GM23338 (cell line): ENCODE measurements around the gene FUT8. TPM values are rescaled to one million over a fixed set of nuclear protein-coding genes. Genes with fewer than 3 reads are reported as not detected.

Source experiments
- ATAC-seq: fragments of 200-7000 bp; cut with Tn5 transposase; 3 replicates; pipeline ENCODE4 v1.9.1; 2020
- DNase-seq: peaks from one replicate; pipeline ENCODE4 v3.0.0-alpha.2; 2015; ENCODE audit warnings: low spot score
- H2AFZ ChIP-seq: fragments of 200-600 bp; sonication (generic); 2 replicates; pipeline ENCODE4 v1.8.0; 2016; ENCODE audit warnings: antibody characterized with exemption, mild to moderate bottlenecking, moderate library complexity
- H3F3A ChIP-seq: fragments of 200-600 bp; sonication (generic); replicated peaks from 2 replicates; pipeline ENCODE4 v1.8.0; 2017; ENCODE audit warnings: antibody characterized with exemption, mixed run types, low read depth
- H3K27ac ChIP-seq: fragments of 200-600 bp; sonication (generic); 2 replicates; pipeline ENCODE4 v1.6.1; 2016; ENCODE audit warnings: low read depth
- H3K27me3 ChIP-seq: fragments of 200-600 bp; sonication (generic); 2 replicates; pipeline ENCODE4 v1.8.0; 2016; ENCODE audit warnings: mild to moderate bottlenecking, mixed run types, moderate library complexity; ENCODE audit not compliant: insufficient read depth
- H3K36me3 ChIP-seq: fragments of 200-600 bp; sonication (generic); 2 replicates; pipeline ENCODE4 v1.8.0; 2016; ENCODE audit warnings: mild to moderate bottlenecking; ENCODE audit not compliant: insufficient read depth
- H3K4me1 ChIP-seq: fragments of 200-600 bp; sonication (generic); 2 replicates; pipeline ENCODE4 v1.8.0; 2016; ENCODE audit warnings: mild to moderate bottlenecking, moderate library complexity; ENCODE audit not compliant: insufficient read depth
- H3K4me2 ChIP-seq: fragments of 200-600 bp; sonication (generic); 2 replicates; pipeline ENCODE4 v1.7.1; 2017; ENCODE audit warnings: mixed run types
- H3K4me3 ChIP-seq: fragments of 200-600 bp; sonication (generic); 2 replicates; pipeline ENCODE4 v1.6.1; 2016; ENCODE audit warnings: mixed run types
- H3K79me2 ChIP-seq: fragments of 200-600 bp; sonication (generic); replicated peaks from 2 replicates; pipeline ENCODE4 v1.8.0; 2017; ENCODE audit warnings: mild to moderate bottlenecking; ENCODE audit not compliant: insufficient read depth
- H3K9me2 ChIP-seq: fragments of 200-600 bp; sonication (generic); 2 replicates; pipeline ENCODE4 v1.8.0; 2017; ENCODE audit not compliant: insufficient read depth
- H4K20me1 ChIP-seq: fragments of 200-600 bp; sonication (generic); replicated peaks from 2 replicates; pipeline ENCODE4 v1.8.0; 2017; ENCODE audit warnings: mild to moderate bottlenecking; ENCODE audit not compliant: insufficient read depth
- H3K27ac Mint-ChIP-seq: 2 replicates; pipeline ENCODE4 v1.8.0; 2020; ENCODE audit warnings: inconsistent platforms, mild to moderate bottlenecking, moderate library complexity, mixed read lengths
- H3K27me3 Mint-ChIP-seq: 3 replicates; pipeline ENCODE4 v1.8.0; 2022; ENCODE audit warnings: low read depth, mild to moderate bottlenecking, moderate library complexity, mixed read lengths, inconsistent platforms; ENCODE audit not compliant: insufficient read depth, poor library complexity
- H3K36me3 Mint-ChIP-seq: 3 replicates; pipeline ENCODE4 v1.8.0; 2021; ENCODE audit warnings: low read depth, mild to moderate bottlenecking, inconsistent platforms, moderate library complexity, mixed read lengths
- H3K4me1 Mint-ChIP-seq: 3 replicates; pipeline ENCODE4 v1.8.0; 2020; ENCODE audit warnings: mild to moderate bottlenecking, inconsistent platforms, mixed read lengths
- H3K4me3 Mint-ChIP-seq: 3 replicates; pipeline ENCODE4 v1.8.0; 2021; ENCODE audit warnings: moderate library complexity, mild to moderate bottlenecking, inconsistent platforms, mixed read lengths
- H3K9me3 Mint-ChIP-seq: 3 replicates; pipeline ENCODE4 v1.8.0; 2020; ENCODE audit warnings: moderate library complexity, mild to moderate bottlenecking, inconsistent platforms, mixed read lengths
- CTCF ChIP-seq, 2 experiments: fragments of 200-600 bp in 1 of 2; sonication (generic) in 1 of 2; conservative IDR thresholded peaks; 2 replicates each; pipeline versions ENCODE4 v1.5.1 to v1.6.1; 2016 to 2017; ENCODE audit warnings: antibody characterized with exemption in 2 of 2, low read depth in 2 of 2, mild to moderate bottlenecking in 2 of 2, moderate library complexity in 1 of 2
- ETS1 ChIP-seq: IDR thresholded peaks from 2 replicates; pipeline ENCODE4 v1.6.1; 2016; ENCODE audit warnings: antibody characterized with exemption
- EZH2phosphoT487 ChIP-seq: fragments of 200-600 bp; sonication (generic); IDR thresholded peaks from one replicate; pipeline ENCODE4 v1.8.1; 2018; ENCODE audit warnings: antibody characterized with exemption; ENCODE audit not compliant: unreplicated experiment
- JUNB ChIP-seq: IDR thresholded peaks from one replicate; pipeline ENCODE4 v1.6.1; 2016; ENCODE audit warnings: antibody characterized with exemption; ENCODE audit not compliant: unreplicated experiment
- POLR2AphosphoS5 ChIP-seq: IDR thresholded peaks from 2 replicates; pipeline ENCODE4 v1.6.1; 2016; ENCODE audit warnings: antibody characterized with exemption, low read depth
- REST ChIP-seq: IDR thresholded peaks from one replicate; pipeline ENCODE4 v1.6.1; 2018; ENCODE audit warnings: antibody characterized with exemption; ENCODE audit not compliant: unreplicated experiment
- STAT1 ChIP-seq: IDR thresholded peaks from one replicate; pipeline ENCODE4 v1.6.1; 2016; ENCODE audit warnings: antibody characterized with exemption; ENCODE audit not compliant: unreplicated experiment
- ZNF114 ChIP-seq: fragments of 250-450 bp; sonication (Bioruptor Pico); IDR thresholded peaks from 2 replicates; pipeline ENCODE4 v1.5.0; 2020; ENCODE audit warnings: mild to moderate bottlenecking, moderate library complexity
- ZNF331 ChIP-seq: fragments of 250-450 bp; sonication (Bioruptor Pico); IDR thresholded peaks from 2 replicates; pipeline ENCODE4 v1.5.0; 2020; ENCODE audit warnings: low read depth, mild to moderate bottlenecking, moderate library complexity
- ZNF462 ChIP-seq: fragments of 250-450 bp; sonication (Bioruptor Pico); IDR thresholded peaks from 2 replicates; pipeline ENCODE4 v1.5.0; 2020; ENCODE audit warnings: mild to moderate bottlenecking, moderate library complexity
- polyA plus RNA-seq: library from polyadenylated mRNA; unstranded; fragments of >200 nt; fragmentation: Nextera tagmentation; extraction: Ambion mirVana; gene quantifications from 2 replicates; pipeline ENCODE4 v1.2.1, GENCODE V29; 2016
- total RNA-seq: library from RNA; depleted of rRNA; stranded (reverse); fragments of >200 nt; shearing (Covaris generic); gene quantifications from 2 replicates; pipeline ENCODE4 v1.2.3, GENCODE V29; 2014

Gene FUT8
- total and polyA plus RNA-seq, 2 experiments from 2014 or later, result 8.2 to 23.2 TPM

- TF ChIP-seq ZNF462 (CRISPR knock-in tag), result no peak
- TF ChIP-seq ZNF331 (CRISPR knock-in tag), result no peak
- TF ChIP-seq JUNB, result no peak
- no peak for TF ChIP-seq EZH2phosphoT487
- TF ChIP-seq POLR2AphosphoS5, result no peak
Observed at GRCh38 chr14:65770681-65771080, 358.2 kb downstream of the FUT8 start (continued).

GRCh38 chr14:65771271-65771670 is 358.7 kb downstream of the FUT8 start:
- Mint-ChIP-seq H3K4me3 (no peak overlapping the region), H3K36me3 (no peaks in the 10 kb centered on the region), H3K27me3 (no peaks in the 10 kb centered on the region), H3K4me1 (no peaks in the 10 kb centered on the region), H3K9me3 (no peaks in the 10 kb centered on the region), H3K27ac (no peak overlapping the region)
- no peaks in the 10 kb centered on the region for H3F3A ChIP-seq
- H3K4me1 ChIP-seq, result no peaks in the 10 kb centered on the region
- peaks cover 3% of the 10 kb centered on the region; the same call in 1 of the 2 replicates for H3K9me2 ChIP-seq
- H3K79me2 ChIP-seq, result no peaks in the 10 kb centered on the region
- H3K4me2 ChIP-seq, result no peak overlapping the region
- H3K27ac ChIP-seq, result no peak overlapping the region
- no peaks in the 10 kb centered on the region for H3K27me3 ChIP-seq
- no peak overlapping the region for H3K4me3 ChIP-seq
- DNase-seq, result no peak
- H4K20me1 ChIP-seq, result no peaks in the 10 kb centered on the region
- no peak overlapping the region for H2AFZ ChIP-seq
- H3K36me3 ChIP-seq, result no peaks in the 10 kb centered on the region
- ATAC-seq, result no peak
- TF ChIP-seq ZNF114 (CRISPR knock-in tag) (no peak), EZH2phosphoT487 (no peak), REST (no peak), ETS1 (no peak), STAT1 (no peak), CTCF (conservative IDR thresholded peaks at IDR 0.05; ENCODE audit: low read depth in 2 of 2) (no peak)
